Right hindlimb (tissue), 1 donor: ENCODE data around the gene AFTPH.
A peak's percentile ranks its signal among the peaks of the same experiment; 100 is the strongest.

Experiments used
- DNase-seq: peaks from one replicate; pipeline ENCODE4 v3.0.0-alpha.2; 2018

AFTPH gene

DNA sequence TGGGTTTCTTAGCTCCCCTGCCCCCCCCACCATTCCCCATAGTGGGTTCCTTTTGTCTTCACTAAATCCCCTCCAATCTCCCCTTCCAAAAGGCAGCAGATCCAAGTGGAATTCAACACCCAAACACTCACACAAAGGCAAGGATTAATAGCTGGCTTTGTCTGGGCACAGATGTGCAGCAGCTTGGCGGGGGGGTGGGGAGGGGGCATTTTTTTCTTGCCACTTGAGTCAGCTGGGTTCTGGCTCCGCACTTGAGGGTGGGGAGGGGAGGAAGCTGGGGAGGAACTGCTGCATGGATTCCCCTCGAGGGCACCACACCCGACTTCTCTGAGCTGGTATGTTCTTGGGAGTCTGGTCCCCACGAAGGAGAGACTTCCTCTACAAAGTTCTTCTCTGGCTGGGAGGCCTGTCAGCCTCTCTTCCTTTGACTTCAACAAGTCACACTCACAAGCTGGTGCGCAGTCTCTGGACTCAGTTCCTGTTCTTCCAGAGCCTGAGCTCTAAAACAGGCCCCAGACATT is 93.6 kb downstream of the AFTPH start:
- no peak for DNase-seq

DNA sequence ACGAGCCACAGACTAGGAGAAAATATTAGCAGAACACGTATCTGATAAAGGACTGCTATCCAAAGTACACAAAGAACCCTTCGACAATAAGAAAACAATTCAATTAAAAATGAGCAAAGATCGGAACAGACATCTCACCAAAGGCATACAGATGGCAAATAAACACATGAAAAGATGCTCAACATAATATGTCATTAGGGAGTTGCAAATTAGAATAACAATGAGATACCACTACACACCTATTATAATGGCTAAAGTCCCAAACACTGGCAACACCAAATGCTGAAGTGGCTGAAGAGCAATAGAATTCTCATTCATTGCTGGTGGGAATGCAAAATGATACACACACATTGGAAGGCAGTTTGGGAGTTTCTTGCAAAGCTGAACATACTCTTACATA is 96.5 kb downstream of the AFTPH start:
- no peak for DNase-seq

DNA sequence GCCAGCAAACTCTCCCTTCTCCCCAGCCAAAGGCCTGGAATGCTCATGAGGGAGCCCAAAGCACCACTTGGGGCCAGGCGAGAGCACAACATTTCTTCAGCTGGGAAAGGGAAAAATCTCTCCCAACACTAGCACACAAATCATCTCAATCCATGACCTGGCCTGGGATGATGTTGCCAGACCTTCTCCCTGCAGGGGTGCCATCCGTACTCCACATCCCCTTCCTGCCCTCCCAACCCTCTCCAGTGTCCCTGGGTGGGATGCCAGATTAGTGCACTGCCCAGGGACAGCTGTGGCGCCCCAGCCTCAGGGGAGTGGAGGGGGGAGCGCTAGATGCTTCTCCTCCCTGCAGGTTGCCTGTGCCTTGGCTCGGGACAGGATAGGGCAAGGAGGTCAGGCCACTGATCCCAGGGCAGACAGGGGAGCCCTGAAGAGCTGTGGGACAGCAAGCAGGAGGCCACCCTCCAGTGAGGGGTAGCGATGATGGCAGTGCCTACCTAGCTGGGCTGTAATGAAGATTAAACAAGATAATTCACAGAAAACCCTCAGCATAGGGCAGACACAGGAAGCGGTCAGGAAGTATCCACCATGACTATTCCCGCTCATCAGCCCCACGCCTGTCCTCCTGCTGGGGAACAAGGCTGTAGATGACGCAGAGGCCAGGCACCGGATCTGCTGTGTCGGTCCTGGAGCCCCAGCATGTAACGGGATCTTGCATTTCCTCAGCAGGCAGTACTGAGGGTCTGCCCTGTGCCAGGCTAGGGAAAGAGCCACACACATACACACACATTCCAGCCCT is 98.5 kb downstream of the AFTPH start:
- peak; percentile 41 for DNase-seq

DNA sequence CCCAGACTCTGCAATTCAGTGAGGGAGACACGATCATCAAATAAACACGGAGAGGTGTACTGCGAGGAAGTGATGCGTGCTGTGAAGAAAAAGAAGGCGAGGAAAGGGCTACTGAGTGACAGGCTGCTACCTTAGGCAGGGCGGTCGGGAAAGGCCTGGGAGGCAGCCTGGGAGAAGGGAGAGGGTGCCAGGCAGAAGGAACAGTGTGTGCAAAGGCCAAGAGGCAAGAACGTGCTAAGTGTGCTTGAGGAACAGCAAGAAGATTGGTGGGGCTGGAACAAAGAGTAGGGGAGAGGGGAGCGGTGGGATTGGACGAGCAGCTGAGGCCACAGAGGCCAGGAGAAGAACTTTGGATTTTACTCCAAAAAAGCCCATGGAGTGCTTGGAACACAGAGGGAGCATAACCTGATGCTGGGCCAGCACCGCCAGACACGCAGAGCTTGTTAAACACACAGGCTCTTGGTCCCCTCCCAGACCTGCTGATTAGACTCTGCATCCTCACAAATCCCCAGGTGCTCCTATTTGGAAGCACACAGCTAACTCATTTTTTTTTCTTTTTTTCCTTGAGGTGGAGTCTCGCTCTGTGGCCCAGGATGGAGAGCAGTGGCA is 99.2 kb downstream of the AFTPH start:
- peak; percentile 18 for DNase-seq

DNA sequence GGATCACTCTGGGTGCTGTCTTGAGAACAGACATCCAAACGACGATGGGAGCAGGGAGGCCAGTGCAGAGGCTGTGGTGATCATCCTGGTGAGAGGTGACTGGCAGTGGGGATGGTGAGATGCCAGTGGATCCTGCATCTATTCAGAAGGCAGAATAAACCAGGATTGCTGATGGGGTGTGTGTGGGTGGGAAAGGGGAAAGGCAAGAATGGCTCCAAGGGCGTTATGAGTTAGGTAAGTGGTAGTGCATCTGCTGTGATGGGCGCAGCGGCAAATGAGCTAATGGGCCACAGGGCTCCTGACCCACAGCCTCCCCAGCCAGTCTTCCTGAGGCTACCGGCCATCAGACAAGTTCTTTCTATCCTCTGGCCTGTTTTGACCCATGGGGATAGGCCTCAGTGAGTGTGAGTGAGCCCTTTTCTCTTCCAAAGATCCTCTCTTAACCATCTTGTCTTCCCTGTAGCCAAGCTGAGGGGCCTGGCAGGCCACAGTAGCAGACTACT is 100.0 kb downstream of the AFTPH start:
- DNase-seq: no peak

DNA sequence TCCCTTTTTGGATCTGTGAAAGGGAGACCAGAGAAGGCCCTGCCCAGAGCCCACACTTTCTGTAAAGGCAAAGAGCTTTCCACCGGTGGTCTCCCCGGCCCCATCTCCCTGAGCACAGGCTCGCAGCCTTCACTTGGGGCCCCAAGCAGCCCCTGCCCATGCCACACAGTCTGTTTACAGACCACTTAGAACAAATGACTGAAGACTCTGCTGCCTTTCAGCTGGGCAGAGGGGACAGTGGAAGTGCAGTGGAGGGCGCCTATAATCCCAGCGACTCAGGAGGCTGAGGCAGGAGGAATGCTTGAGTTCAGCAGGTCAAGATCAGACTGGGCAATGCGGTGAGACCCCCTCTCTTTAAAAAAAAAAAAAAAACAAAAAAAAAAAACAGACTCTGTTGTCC is 100.7 kb downstream of the AFTPH start:
- no peak for DNase-seq

DNA sequence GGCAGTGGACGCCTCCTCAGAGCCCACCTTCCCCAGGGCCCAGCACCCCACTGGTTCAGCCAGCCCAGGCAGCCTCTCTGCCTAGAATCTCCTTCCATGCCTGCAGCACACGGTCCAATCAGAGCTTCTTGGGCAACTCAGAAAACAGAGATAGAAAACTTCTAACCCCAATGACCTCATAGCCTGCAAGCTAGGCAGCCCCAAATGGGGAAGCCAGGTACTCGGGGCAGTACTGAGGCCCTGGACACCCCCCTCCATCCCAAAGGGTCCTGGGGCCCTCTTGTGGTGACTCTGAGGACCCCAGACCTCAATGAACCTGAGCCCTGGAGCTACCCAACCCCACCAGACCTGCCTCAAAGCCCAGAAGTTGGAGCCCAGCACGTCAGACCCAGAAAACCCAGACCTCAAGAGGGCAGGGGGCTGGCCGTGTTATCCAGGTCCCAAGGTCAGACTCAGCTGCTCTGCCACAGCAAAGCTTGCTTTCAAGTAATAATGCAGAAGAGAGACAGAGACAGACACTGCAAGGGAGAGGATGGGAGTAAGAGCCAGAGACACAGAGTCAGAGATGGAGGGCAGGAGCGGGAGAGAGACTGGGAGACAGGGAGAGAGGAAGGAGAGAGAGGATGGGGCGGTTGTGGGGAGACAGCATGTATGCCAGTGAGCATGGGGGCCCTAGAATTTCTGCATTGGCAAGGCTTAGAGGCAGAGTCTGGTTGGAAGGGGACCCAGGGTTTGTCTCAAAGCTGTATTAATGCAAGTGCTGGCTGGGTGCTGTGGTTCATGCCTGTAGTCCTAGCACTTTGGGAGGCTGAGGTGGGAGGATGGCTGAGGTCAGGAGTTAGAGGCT is 101.4 kb downstream of the AFTPH start:
- DNase-seq: no peak

DNA sequence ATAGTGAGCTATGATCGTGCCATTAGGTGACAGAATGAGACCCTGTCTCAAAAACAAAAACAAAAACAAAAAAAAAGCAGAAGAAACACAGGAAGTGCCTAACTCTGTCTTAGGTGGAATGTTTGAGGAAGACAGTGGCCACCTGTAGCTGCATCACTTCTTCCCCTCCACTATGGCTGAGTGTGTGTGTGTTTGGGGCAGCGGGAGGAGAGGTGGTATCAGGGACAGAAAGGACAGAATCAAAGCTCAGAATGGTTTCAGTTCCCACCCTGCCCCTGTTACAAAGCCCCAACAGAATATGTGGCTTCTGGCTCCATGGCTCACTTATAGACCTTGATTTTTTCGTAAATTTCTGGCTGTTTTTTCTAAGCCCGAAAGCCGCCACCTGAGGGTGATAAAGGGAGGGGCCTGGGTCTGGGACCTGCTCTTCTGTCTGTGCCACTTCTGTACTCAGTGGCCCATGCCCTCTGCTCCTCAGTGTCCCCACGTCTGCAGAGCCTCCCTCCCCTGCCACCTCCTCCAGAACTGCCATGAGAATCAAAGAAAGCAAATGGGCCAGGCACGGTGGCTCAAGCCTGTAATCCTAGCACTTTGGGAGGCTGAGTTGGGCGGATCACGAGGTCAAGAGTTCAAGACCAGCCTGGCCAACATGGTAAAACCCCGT is 102.2 kb downstream of the AFTPH start:
- no peak for DNase-seq

DNA sequence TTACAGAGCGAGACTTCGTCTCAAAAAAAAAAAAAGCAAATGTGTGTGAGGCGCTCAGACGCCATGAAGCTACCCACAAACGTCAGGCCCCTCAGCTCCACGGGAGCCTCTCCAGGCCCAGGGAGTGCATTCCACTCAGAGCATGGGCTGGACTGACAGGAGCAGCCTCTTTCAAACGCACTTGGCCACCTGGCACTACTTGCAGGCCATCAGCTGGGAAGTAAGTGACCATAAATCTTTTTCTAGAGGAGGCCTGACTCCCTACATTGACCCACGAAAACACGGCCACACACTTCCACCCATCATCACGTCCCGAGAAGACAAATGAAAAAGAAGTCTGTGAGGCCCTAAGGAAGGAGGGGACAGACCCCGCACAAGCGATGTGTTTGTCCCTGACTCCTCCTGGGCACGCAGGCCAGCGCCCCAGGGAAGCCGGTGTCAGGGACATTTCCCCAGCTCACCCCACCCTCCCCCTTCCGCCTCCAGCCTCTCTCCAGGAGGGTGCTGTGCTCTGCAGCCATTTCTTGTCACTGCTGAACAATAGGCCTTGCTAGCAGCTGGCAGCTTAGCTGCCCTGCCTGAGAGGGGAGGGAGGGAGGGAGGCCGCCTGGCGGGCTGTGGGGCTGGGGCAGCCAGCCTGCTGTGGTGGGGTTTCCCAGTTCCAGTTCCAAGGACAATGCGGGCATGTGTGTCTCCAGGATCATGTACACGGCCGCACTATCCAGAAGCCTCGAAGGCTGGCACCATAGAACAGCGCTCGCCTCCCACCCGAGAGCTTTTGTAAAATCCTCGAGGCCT is 103.0 kb downstream of the AFTPH start:
- DNase-seq: peak; percentile 60

DNA sequence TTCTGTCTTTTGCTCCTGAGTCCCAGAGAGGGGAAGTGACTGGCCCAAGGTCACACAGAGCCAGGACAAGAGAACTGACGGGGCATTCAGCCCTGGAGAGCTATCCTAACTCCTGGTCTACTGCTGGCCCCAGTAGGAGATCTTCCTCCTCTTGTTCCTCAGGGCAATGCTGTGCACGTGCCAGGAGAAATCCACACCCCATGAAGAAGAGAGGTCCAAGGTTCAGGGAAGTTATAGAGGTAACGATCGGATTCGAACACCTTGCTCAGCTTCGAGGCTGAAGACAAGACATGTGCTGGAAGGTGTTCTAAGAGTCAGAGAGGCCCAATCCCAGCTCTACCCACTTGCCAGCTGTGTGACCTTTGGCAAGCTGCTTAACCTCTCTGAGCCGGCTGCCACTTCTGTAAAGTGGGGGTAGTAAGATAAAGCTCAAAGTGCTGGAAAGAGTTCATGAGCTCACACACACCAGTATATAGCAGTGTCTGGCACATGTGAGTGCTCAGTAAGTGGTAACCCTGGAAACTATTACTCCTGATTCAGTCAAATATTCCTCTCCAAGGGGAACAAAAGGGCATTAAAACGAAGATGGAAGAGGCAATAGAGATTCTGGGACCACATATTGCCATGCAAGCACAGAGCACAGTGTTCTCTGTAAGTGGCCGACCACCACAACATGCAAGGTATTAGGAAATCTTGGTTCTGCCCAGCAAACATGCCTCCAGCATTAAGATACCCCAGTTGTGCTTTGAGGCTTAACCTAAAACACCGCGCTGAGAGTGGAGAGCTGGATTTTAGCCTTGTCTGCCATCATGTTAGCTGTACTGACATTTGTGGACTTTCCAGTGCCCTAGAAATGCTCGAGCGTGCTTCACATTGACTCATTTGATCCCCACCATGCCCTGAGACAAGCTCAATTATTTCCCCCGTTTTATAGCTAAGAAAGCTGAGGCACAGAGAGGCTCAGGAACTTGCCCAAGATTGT is 104.0 kb downstream of the AFTPH start:
- DNase-seq: no peak

DNA sequence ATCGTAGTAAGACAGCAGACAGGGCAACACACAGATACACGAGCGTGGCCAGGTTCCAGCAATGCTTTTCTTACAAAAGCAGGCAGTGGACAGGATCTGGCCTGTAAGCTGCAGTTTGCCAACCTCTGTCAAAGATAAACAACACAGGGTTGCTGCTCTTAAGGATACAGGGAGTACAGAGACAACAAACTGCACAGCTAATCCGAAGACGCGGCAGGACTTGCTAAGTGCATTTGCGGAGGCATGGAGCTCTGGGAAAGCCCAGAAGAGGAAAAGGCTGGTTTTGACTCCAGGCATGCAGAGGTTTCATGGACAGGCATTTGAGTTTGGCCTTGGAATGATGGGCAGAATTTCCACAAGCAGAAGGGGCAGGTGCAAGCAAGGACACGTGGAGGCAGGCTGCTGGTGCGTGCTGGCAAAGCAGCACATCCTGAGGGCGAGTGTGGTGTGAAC is 105.2 kb downstream of the AFTPH start:
- no peak for DNase-seq

DNA sequence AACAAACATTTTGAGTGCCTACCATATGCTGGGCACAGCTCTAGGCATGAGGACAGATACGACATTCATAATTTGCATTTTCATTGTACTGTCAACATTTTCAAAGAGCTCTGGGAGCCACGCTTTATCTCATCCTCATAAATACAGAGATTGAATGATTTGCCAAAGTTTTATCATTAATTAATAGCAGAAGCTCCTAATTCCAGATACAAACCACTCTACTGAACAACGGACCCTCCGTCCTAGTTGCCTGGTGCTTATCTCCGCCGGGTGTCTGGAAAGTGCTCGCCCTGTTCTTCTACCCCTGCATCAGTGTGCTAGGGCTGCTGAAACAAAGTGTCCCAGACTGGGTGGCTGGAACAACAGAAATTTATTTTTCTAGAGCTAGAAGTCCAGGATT is 105.7 kb downstream of the AFTPH start:
- no peak for DNase-seq

DNA sequence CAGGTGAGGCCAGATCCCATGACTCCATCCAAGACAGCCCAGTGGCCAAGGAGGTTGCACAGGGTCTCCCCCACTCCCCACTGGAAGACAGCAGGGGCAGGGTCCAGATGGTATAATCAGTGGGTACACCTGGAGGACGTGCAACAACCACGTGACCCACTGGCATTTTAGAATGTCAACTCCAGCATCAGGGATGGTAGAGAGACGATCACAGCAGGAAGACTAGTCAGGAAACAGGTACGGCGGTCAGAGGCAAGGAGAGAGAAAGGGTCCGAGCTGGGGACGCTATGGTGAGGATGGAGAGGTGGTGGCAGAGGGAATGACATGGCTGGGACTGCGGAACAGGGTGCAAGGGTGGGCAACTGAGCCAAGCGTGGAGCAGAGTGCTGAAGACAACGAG is 106.6 kb downstream of the AFTPH start:
- no peak for DNase-seq

DNA sequence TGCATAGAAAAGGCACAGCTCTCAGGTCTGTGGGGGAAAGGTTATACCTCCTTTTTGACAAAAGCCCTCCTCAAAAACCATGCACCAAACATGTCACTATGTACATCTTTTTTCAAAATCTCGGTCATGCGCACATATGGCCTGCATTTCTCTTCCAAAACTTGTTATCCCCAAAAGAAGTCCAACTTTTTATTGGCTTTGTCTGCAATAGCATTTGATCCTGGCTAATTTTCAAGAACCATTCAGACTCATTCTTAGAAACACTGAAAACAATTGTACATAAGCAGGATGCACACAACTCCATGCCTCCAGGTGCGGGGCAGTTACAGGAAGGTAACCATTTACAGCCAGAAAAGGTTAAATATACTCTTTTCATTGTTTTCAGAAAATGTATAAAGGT is 107.6 kb downstream of the AFTPH start:
- no peak for DNase-seq

DNA sequence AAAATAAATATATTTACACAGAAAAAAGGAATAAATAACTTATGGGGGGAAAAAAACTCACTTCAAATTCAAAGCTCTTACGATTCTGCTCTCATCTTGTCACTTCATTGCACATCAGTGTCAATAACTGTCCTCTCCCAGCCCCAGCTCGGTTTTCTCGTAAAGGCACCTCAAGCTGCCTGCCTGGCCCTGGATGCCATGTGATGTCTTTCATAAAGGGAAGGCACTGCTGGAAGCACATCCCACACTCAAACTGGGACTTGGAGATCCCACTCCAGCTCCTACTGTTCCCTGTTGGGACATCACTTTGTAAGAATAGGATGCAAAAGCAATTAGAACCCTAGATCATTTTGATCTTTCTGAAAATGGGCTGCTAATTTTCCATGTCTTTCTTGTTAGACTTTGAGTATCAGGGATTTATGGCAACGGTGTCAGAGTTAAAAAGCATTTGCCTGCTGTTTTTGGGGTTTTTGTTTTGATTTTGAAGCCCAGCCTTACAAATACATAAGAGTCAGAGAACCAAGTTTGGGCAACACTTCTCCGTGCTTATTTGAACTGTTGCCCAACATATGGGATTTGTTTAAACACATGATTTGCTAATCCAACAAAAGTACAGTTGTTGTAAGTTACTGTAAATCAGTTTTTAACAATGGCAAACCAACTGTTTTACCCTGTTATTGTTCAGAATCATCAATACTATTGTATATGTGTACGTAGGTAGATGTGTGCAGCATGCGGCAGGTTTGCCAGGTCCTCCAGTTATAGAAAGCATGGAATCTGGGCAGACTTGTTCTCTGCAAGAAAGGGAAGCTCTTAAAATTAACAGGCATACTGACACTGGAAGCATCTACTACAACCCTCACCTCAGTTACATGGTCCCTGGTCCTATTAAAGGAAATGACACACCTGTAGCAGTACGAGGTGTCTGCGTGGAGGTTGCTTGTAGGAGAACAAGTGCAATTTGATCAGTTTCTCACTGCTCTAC is 109.0 kb downstream of the AFTPH start:
- DNase-seq: no peak

DNA sequence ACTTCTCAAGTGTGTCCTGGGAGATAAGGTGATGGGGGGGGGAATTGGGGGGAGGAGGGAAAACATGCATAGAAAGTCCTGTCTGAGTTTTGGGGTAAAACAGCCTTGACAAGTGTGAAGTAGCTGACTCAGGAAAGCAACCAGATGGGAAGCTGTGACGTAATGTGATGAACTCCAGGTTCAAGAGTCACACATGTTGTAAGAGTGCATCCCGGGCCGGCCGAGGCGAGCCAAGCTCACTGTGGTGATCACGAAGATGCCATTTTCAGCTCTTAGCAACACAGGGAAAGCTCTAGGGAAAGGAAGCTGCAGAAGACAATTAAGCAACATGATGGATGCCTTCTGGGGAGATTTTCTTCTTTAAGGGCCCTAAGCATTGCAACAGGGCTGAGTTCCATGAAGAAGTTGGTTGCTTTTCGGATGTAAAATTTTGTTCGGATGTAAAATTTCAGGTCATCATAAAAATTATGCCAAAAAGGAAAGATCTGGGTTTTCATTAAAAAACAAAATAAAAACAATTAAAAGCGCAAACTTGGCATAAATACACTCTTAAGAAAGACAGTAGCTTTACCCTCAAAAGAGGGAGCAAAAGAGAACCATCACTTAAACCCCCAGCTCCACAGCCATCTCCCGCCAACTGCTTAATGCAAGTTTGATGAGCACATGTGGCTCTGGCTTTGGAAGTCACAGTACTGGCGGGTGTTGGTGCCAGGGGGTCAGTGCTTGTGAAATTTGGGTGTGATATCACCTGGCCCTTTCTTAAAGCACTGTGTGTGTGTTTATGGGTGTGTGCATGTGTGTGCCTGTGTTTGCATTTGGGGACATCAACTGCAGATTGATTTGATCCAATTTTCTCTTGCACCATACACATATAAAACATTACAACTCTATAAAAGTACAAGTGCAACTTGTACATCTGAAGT is 110.5 kb downstream of the AFTPH start:
- no peak for DNase-seq

DNA sequence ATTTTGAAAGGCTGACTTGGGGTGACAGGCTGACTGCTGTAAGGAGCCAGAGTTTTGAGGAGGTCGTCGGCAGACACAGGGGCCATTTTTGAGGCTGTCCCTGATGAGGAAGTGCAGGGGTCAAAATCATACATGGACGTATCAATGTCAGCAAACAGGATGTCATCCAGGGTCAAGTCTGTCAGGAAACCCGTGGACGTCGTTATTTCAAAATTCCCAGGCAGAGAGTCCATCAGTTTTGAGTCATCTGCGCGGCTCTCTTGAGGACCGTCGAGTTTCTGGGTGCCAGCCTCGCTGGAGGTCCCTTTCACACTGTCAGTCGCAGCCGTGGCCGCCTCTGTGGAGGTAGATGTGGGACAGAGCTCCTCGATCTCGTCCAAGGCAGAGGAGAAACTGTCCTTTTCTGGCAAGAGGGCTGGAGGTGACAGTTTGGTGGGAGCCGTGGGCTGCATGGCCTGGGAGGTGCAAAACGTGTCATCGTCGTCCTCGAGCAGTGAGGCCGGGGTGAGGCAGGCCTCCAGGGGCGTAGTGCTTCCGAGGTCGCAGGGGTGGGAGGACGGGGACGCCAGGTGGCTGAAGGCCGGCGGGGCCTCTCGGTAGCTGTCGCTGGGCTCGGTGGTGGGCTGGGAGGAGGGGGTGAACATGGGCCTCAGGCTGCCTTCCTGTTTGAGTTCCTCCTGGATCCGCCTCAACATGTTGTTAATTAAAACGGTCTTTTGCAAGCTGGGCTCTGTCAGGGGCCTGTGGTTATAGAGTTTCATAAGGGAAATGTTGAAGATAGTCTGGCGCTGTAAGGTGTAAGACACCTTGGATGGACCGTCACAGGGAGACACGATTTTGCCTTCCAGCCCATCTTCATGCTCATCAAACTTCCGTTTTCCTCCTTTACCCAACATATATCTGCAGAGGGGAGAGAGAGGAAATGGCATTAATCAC is 112.1 kb downstream of the AFTPH start:
- DNase-seq: no peak
